IMR-90 (cell line): ENCODE measurements around the gene CDHR1. TPM values are rescaled to one million over a fixed set of nuclear protein-coding genes. Genes with fewer than 3 reads are reported as not detected.

ENCODE experiments used
- ATAC-seq: fragments of 200-7000 bp; cut with Tn5 transposase; 2 replicates; pipeline ENCODE4 v1.9.1; 2020; ENCODE audit warnings: low read depth, mild to moderate bottlenecking, moderate library complexity
- BruUV-seq: library from RNA; stranded (reverse); fragments of 400-500 nt; replicated peaks from 2 replicates; lab custom pipeline; 2021; lab: Mats Ljungman, UMichigan
- CTCF ChIA-PET: fragments of 300-600 bp; formaldehyde crosslinking; extraction: SDS; loops from one replicate; lab custom pipeline; 2021; ENCODE audit warnings: antibody characterized with exemption; lab: Yijun Ruan, JAX
- POLR2A ChIA-PET: fragments of 300-600 bp; sonication (Branson Sonifier 250); formaldehyde crosslinking; loops from one replicate; lab custom pipeline; 2022; ENCODE audit warnings: antibody characterized with exemption; ENCODE audit not compliant: unreplicated experiment; lab: Charles Lee
- DNase-seq: peaks from one replicate; pipeline ENCODE4 v3.0.0; 2013
- H2AFZ ChIP-seq: replicated peaks from 2 replicates; pipeline ENCODE3; 2013; ENCODE audit warnings: low read length, mild to moderate bottlenecking; ENCODE audit not compliant: poor library complexity
- H2AK5ac ChIP-seq: 2 replicates; pipeline ENCODE4 v1.6.1; 2013; ENCODE audit warnings: low read depth, low read length, inconsistent platforms
- H2AK9ac ChIP-seq: replicated peaks from 2 replicates; pipeline ENCODE3; 2013; ENCODE audit warnings: mild to moderate bottlenecking, low read depth, low read length, moderate library complexity; ENCODE audit not compliant: poor library complexity
- H2BK120ac ChIP-seq: 2 replicates; pipeline ENCODE4 v1.6.1; 2013; ENCODE audit warnings: low read depth, low read length, inconsistent platforms
- H2BK15ac ChIP-seq: 3 replicates; pipeline ENCODE4 v1.6.1; 2013; ENCODE audit warnings: low read depth, low read length, inconsistent platforms
- H2BK20ac ChIP-seq: 2 replicates; pipeline ENCODE4 v1.6.1; 2013; ENCODE audit warnings: low read depth, mild to moderate bottlenecking, inconsistent platforms, low read length, moderate library complexity
- H2BK5ac ChIP-seq: 2 replicates; pipeline ENCODE4 v1.6.1; 2013; ENCODE audit warnings: mild to moderate bottlenecking, low read depth, low read length, inconsistent platforms; ENCODE audit not compliant: poor library complexity, severe bottlenecking
- H3K14ac ChIP-seq: replicated peaks from 2 replicates; pipeline ENCODE4 v1.6.1; 2013; ENCODE audit warnings: low read depth, low read length, inconsistent platforms
- H3K18ac ChIP-seq: 2 replicates; pipeline ENCODE4 v1.6.1; 2013; ENCODE audit warnings: low read depth, low read length, control low read depth
- H3K23ac ChIP-seq: 2 replicates; pipeline ENCODE4 v1.6.1; 2013; ENCODE audit warnings: low read depth, low read length, inconsistent platforms
- H3K27ac ChIP-seq: 2 replicates; pipeline ENCODE4 v1.5.1; 2013; ENCODE audit warnings: mild to moderate bottlenecking, control low read depth, low read length; ENCODE audit not compliant: insufficient read depth
- H3K27me3 ChIP-seq: 2 replicates; pipeline ENCODE4 v1.6.1; 2013; ENCODE audit warnings: low read length; ENCODE audit not compliant: control insufficient read depth, insufficient read depth
- H3K36me3 ChIP-seq: 2 replicates; pipeline ENCODE4 v1.6.1; 2013; ENCODE audit warnings: low read length, mixed read lengths; ENCODE audit not compliant: control insufficient read depth, insufficient read depth
- H3K4ac ChIP-seq: 2 replicates; pipeline ENCODE4 v1.6.1; 2013; ENCODE audit warnings: low read depth, low read length, inconsistent platforms
- H3K4me1 ChIP-seq: 2 replicates; pipeline ENCODE4 v1.6.1; 2013; ENCODE audit warnings: low read length, mixed read lengths; ENCODE audit not compliant: control insufficient read depth, insufficient read depth
- H3K4me2 ChIP-seq: 2 replicates; pipeline ENCODE4 v1.6.1; 2013; ENCODE audit warnings: low read depth, mild to moderate bottlenecking, control low read depth, low read length, moderate library complexity
- H3K4me3 ChIP-seq: 2 replicates; pipeline ENCODE4 v1.5.1; 2013; ENCODE audit warnings: low read depth, mild to moderate bottlenecking, control low read depth, low read length, moderate library complexity; ENCODE audit not compliant: insufficient read depth
- H3K56ac ChIP-seq: 2 replicates; pipeline ENCODE4 v1.6.1; 2013; ENCODE audit warnings: low read length, inconsistent platforms; ENCODE audit not compliant: insufficient read depth; ENCODE audit errors: extremely low read depth
- H3K79me1 ChIP-seq, 2 experiments: 2 replicates each; pipeline ENCODE4 v1.6.1; 2013; ENCODE audit warnings: low read length in 2 of 2, inconsistent platforms in 1 of 2, low read depth in 1 of 2
- H3K9ac ChIP-seq: 2 replicates; pipeline ENCODE4 v1.6.1; 2013; ENCODE audit warnings: low read depth, low read length, control low read depth
- H3K9me1 ChIP-seq: 2 replicates; pipeline ENCODE4 v1.6.1; 2013; ENCODE audit warnings: low read length, inconsistent platforms; ENCODE audit not compliant: insufficient read depth
- H3K9me3 ChIP-seq: 2 replicates; pipeline ENCODE4 v1.6.1; 2013; ENCODE audit warnings: low read length; ENCODE audit not compliant: control insufficient read depth, insufficient read depth
- H4K20me1 ChIP-seq: 2 replicates; pipeline ENCODE4 v1.6.1; 2013; ENCODE audit warnings: low read length, inconsistent platforms; ENCODE audit not compliant: insufficient read depth
- H4K5ac ChIP-seq: 2 replicates; pipeline ENCODE4 v1.6.1; 2013; ENCODE audit warnings: mild to moderate bottlenecking, low read depth, low read length, control low read depth
- H4K8ac ChIP-seq, 2 experiments: 2 replicates each; pipeline ENCODE4 v1.6.1; 2013; ENCODE audit warnings: low read depth in 2 of 2, low read length in 2 of 2, control low read depth in 1 of 2, inconsistent platforms in 1 of 2
- H4K91ac ChIP-seq: 2 replicates; pipeline ENCODE4 v1.6.1; 2013; ENCODE audit warnings: low read depth, low read length, inconsistent platforms; ENCODE audit not compliant: insufficient read depth
- BHLHE40 ChIP-seq: fragments of 150-350 bp; IDR thresholded peaks from 2 replicates; pipeline ENCODE4 v1.6.1; 2016; ENCODE audit warnings: mild to moderate bottlenecking, low read depth, low read length
- CEBPB ChIP-seq: IDR thresholded peaks from 2 replicates; pipeline ENCODE4 v1.6.1; 2012; ENCODE audit warnings: low read depth, low read length, improper control_type of control experiment
- ELK1 ChIP-seq: fragments of 150-350 bp; IDR thresholded peaks from 2 replicates; pipeline ENCODE4 v1.6.1; 2016; ENCODE audit warnings: low read depth, mild to moderate bottlenecking, low read length, moderate library complexity, borderline replicate concordance
- FOS ChIP-seq: fragments of 150-350 bp; IDR thresholded peaks from 2 replicates; pipeline ENCODE4 v1.6.1; 2016; ENCODE audit warnings: low read depth, low read length
- MAFK ChIP-seq: IDR thresholded peaks from 2 replicates; pipeline ENCODE4 v1.6.1; 2012; ENCODE audit warnings: low read depth, low read length, improper control_type of control experiment
- MAZ ChIP-seq: IDR thresholded peaks from 2 replicates; pipeline ENCODE4 v1.6.1; 2012; ENCODE audit warnings: low read depth, mild to moderate bottlenecking, low read length, improper control_type of control experiment, moderate library complexity, borderline replicate concordance
- MXI1 ChIP-seq: IDR thresholded peaks from 2 replicates; pipeline ENCODE4 v1.6.1; 2012; ENCODE audit warnings: low read depth, mild to moderate bottlenecking, low read length, moderate library complexity, borderline replicate concordance
- RAD21 ChIP-seq: IDR thresholded peaks from 2 replicates; pipeline ENCODE4 v1.6.1; 2012; ENCODE audit warnings: low read length, improper control_type of control experiment
- RFX5 ChIP-seq: IDR thresholded peaks from 2 replicates; pipeline ENCODE4 v1.8.0; 2012; ENCODE audit warnings: low read depth, mild to moderate bottlenecking, low read length, moderate library complexity
- USF2 ChIP-seq: fragments of 150-350 bp; IDR thresholded peaks from 2 replicates; pipeline ENCODE4 v1.6.1; 2017; ENCODE audit warnings: mild to moderate bottlenecking, antibody characterized with exemption, low read length, low read depth
- WGBS, 2 experiments: methylation state at CpG; one replicate each; pipeline versions ENCODE4 v1.1.5 to v1.1.7; 2013; ENCODE audit warnings: missing lambda C conversion rate in 2 of 2; ENCODE audit not compliant: insufficient read length in 1 of 2; ENCODE audit errors: extremely low coverage in 2 of 2; 5-methylcytosine and 5-hydroxymethylcytosine counted together
- dilution Hi-C: fragments of 300-500 bp; cut with HindIII; formaldehyde crosslinking; loops from one replicate; pipeline ENCODE4 v1.14.3; 2018; ENCODE audit warnings: low sequenced_read_pairs; ENCODE audit not compliant: unreplicated experiment
- in situ Hi-C: fragments of 300-500 bp; cut with MboI; formaldehyde crosslinking; loops from 3 replicates; pipeline ENCODE4 v1.14.3; 2019; ENCODE audit warnings: low sequenced_read_pairs, inconsistent platforms, mixed read lengths
- intact Hi-C: fragments of 100-400 bp; cut with micrococcal nuclease; formaldehyde crosslinking; loops from 2 replicates; pipeline ENCODE4 v1.10.0; 2022
- polyA plus RNA-seq, 3 experiments: library from polyadenylated mRNA; depleted of rRNA; stranded (reverse); fragments of >200 nt; gene quantifications; 2 replicates each; pipeline ENCODE4 v1.2.3, GENCODE V29; 2012; ENCODE audit warnings: low replicate concordance in 1 of 3
- total RNA-seq: library from RNA; depleted of rRNA; stranded (reverse); fragments of >200 nt; gene quantifications from 2 replicates; pipeline ENCODE4 v1.2.3, GENCODE V29; 2012

The CDHR1 gene
- total and polyA plus RNA-seq, 2 of the 4 experiments (the other 2 are of a cell fraction) = not detected

- no peak for DNase-seq
- H4K8ac ChIP-seq = no peak overlapping the region
- H3K36me3 ChIP-seq = no peaks in the 10 kb centered on the region
- H2AFZ ChIP-seq = no peak overlapping the region
- dilution Hi-C loops = no loop called here
- no peak for TF ChIP-seq MAFK
- TF ChIP-seq MXI1 = no peak
- no peak for TF ChIP-seq FOS
- no peak for TF ChIP-seq CEBPB
- TF ChIP-seq BHLHE40 = no peak
- no peak for TF ChIP-seq ELK1
- no peak for TF ChIP-seq RAD21
- no peak for TF ChIP-seq RFX5
- TF ChIP-seq USF2 = no peak
- no peak for TF ChIP-seq MAZ
- H2AK5ac ChIP-seq = no peak overlapping the region
- WGBS, 2 experiments = no CpG with 5 or more reads among the region's 1 CpG
- no peak overlapping the region for H4K5ac ChIP-seq
- no peaks in the 10 kb centered on the region for H3K9me1 ChIP-seq
- H3K23ac ChIP-seq = no peak overlapping the region
- H2BK5ac ChIP-seq = no peak overlapping the region
- H3K4me2 ChIP-seq = no peak overlapping the region
- no peaks in the 10 kb centered on the region for H3K79me1 ChIP-seq
- CTCF ChIA-PET = no interaction called here
- POLR2A ChIA-PET = no interaction called here
- no peak overlapping the region for H3K18ac ChIP-seq
- no peak overlapping the region for H3K4ac ChIP-seq
- H4K91ac ChIP-seq = no peak overlapping the region
- H3K9me3 ChIP-seq = no peaks in the 10 kb centered on the region
- no peak overlapping the region for H3K9ac ChIP-seq
- no TSS peak for BruUV-seq
- no peak overlapping the region for H2BK20ac ChIP-seq
- H3K56ac ChIP-seq = no peak overlapping the region
- H4K20me1 ChIP-seq = no peaks in the 10 kb centered on the region; the same call in 1 of the 2 replicates
- H2BK15ac ChIP-seq = no peak overlapping the region
- ATAC-seq = no peak
- no peak overlapping the region for H3K4me3 ChIP-seq
- no peaks in the 10 kb centered on the region for H3K4me1 ChIP-seq
- no peak overlapping the region for H3K14ac ChIP-seq
- in situ Hi-C loops = no loop called here
- H3K27me3 ChIP-seq = peaks cover 7% of the 10 kb centered on the region; the same call in 1 of the 2 replicates
- no peak overlapping the region for H2BK120ac ChIP-seq
- intact Hi-C loops = no loop called here
- H2AK9ac ChIP-seq = no peak overlapping the region
- H3K27ac ChIP-seq = no peak overlapping the region
Observed at GRCh38 chr10:84230359-84230758, 36.0 kb downstream of the CDHR1 start.
